OCI-LY3 (cell line): ENCODE data around the gene ZFYVE28.

ENCODE experiments used
- CTCF ChIP-seq: fragments of 200-600, 300-600 bp; sonication (generic); IDR thresholded peaks from 2 replicates; pipeline ENCODE4 v1.5.1; 2014; ENCODE audit warnings: antibody characterized with exemption, low read length, low read depth
- EZH2phosphoT487 ChIP-seq: fragments of 200-600 bp; shearing (Covaris generic); IDR thresholded peaks from 2 replicates; pipeline ENCODE4 v1.6.1; 2018; ENCODE audit warnings: antibody characterized with exemption, mixed run types, low read depth

GRCh38 chr4:2231082-2231481 is 187.4 kb downstream of the ZFYVE28 start:
- TF ChIP-seq EZH2phosphoT487 (no peak), CTCF (no peak)
